ENCODE results near the gene AVEN.

Gene AVEN

DNA sequence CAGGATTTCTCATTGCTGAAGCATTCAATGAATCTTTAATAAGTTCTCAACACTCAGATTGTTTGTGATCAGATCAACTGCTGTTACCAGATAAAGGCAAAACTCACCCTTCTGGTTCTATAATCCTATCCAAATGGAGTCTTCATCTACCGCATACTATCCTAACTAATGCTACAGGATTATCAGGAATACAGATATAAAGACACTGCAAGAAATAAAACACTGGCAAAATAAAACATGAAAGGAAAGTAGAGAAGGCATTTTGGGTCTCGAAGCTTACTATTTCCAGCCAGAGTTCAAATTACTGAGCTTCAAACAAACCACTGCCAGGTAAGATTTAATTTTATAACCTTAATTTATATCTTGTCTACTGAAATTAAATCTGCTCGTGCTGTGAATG, 70.2 kb downstream of the AVEN start:
- TF ChIP-seq, protein P1, sequence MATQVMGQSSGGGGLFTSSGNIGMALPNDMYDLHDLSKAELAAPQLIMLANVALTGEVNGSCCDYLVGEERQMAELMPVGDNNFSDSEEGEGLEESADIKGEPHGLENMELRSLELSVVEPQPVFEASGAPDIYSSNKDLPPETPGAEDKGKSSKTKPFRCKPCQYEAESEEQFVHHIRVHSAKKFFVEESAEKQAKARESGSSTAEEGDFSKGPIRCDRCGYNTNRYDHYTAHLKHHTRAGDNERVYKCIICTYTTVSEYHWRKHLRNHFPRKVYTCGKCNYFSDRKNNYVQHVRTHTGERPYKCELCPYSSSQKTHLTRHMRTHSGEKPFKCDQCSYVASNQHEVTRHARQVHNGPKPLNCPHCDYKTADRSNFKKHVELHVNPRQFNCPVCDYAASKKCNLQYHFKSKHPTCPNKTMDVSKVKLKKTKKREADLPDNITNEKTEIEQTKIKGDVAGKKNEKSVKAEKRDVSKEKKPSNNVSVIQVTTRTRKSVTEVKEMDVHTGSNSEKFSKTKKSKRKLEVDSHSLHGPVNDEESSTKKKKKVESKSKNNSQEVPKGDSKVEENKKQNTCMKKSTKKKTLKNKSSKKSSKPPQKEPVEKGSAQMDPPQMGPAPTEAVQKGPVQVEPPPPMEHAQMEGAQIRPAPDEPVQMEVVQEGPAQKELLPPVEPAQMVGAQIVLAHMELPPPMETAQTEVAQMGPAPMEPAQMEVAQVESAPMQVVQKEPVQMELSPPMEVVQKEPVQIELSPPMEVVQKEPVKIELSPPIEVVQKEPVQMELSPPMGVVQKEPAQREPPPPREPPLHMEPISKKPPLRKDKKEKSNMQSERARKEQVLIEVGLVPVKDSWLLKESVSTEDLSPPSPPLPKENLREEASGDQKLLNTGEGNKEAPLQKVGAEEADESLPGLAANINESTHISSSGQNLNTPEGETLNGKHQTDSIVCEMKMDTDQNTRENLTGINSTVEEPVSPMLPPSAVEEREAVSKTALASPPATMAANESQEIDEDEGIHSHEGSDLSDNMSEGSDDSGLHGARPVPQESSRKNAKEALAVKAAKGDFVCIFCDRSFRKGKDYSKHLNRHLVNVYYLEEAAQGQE (IDR thresholded peaks at IDR 0.05; ENCODE audit: insufficient read depth in 1 of 2, low read depth in 2 of 2, low read length in 2 of 2), result no peak

DNA sequence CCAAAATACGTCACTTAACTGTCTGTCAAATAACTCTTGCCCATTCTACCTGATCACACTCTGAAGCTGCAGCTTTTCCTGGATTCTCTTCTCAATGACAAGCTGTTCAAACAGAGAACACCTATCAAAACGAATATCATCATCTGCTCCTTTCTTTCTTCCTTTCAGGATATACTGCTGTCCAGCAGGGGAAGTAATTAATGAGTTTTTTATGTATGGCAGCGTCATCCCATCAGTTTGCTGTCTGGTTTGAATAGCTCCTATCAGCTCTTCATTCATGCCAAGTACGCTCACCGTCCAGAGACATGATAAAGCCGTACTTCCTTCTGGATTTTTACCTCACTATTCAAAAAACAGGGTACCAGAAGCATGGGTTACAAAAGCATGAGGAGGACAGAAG, 70.8 kb downstream of the AVEN start, which contains the start of gene CHRM5:
CHRM5 (plus strand) TSS at position 274 of the 400 bp plus-strand sequence. CDS start 94,221 bp downstream, outside the sequence.
- no peak for TF ChIP-seq TAF1 (IDR thresholded peaks at IDR 0.05; ENCODE audit: borderline replicate concordance, insufficient read depth, low read length)
- TF ChIP-seq, protein P1 (IDR thresholded peaks at IDR 0.05; ENCODE audit: insufficient read depth in 1 of 2, low read depth in 2 of 2, low read length in 2 of 2), result peak in 1 of 2 experiments; percentile 68; a peak in 2 of 4 replicates

DNA sequence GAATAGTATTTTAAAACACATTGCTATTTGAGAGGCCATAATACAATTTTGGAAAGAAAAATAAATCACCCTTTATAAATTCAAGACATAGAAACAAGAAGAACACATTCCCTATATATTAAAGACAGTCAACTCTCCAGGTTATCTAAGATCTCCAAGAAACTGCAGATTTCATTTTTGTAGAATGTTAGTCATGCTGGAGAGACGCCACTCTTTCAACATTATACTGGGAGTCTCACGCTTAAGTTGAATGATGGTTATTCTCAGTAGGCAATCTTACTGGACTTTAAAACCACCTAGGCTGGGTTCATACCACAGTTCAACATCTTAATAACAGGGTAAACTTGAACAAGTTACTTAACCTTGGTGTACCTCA, 74.4 kb downstream of the AVEN start:
- TF ChIP-seq, protein P1 (IDR thresholded peaks at IDR 0.05; ENCODE audit: insufficient read depth in 1 of 2, low read depth in 2 of 2, low read length in 2 of 2), result no peak
- TF ChIP-seq POLR2AphosphoS5 (IDR thresholded peaks at IDR 0.05; ENCODE audit: low read depth, low read length), result no peak
- TF ChIP-seq SIN3A (IDR thresholded peaks at IDR 0.05; ENCODE audit: borderline replicate concordance, insufficient read depth, low read length), result no peak

DNA sequence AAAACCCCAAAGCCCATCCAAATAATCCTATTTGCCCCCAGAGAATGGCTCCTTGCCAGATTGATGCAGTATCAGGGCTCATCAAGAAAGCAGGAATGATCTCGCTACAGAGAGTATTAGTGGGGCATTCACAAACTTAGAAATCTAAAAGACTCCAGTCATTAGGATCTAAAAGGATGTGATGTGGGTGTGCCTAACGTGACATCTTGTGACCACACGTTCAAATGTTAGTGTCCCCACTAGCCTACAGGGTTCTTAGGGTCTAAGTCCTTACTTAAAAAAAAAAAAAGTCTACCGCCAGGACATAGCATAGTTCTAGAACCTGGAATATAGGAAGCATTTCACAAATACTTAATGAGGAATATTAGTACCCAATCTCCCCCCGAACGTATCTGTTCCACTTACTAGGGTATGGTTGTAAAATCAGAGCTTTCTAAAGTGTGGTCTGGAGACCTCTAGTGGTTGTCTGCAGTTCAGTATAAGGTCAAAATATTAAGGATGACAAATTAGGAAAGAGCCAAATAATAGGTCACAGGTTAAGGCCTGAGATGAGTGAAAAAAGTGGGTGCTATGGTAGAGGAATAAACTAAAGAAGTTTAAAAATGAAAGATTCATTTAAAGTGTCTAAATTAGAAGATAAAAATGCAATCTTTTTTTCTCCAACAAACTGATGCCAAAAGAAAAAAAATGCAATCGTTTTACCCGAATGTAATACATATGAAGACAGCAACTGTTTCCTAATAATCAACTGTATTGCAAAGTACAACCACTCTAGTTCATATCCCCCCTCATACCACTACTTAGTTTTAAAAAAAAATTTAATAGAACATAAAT, 75.0 kb downstream of the AVEN start:
- TF ChIP-seq FOXP2 (optimal IDR thresholded peaks at IDR 0.05; ENCODE audit: borderline replicate concordance, extremely low read depth, extremely low read length, insufficient read depth), result no peak
- TF ChIP-seq TAF1 (IDR thresholded peaks at IDR 0.05; ENCODE audit: borderline replicate concordance, insufficient read depth, low read length), result no peak
- no peak for TF ChIP-seq SIN3A (IDR thresholded peaks at IDR 0.05; ENCODE audit: borderline replicate concordance, insufficient read depth, low read length)
- TF ChIP-seq POLR2AphosphoS5 (IDR thresholded peaks at IDR 0.05; ENCODE audit: low read depth, low read length), result no peak
- TF ChIP-seq, protein P1 (IDR thresholded peaks at IDR 0.05; ENCODE audit: insufficient read depth in 1 of 2, low read depth in 2 of 2, low read length in 2 of 2), result no peak

DNA sequence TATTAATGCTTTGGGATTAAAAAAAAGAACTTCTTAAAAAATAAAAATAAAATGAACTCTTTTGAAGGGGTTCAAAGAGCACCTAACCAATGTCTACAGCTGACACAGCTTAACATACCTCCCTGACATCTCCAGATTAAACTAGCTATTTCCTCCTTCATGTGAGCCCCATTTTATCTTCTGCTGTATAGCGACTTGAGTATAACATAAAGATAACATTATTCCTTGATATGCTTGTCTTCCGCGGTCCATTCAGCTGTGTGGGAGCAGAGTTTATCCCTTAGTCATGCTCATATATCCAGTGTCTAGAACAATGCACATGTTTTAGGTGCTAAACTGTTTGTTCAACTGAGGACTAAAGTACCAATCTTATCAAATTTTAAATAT, 78.5 kb downstream of the AVEN start:
- TF ChIP-seq FOXP2 (optimal IDR thresholded peaks at IDR 0.05; ENCODE audit: borderline replicate concordance, extremely low read depth, extremely low read length, insufficient read depth), result no peak
- no peak for TF ChIP-seq POLR2AphosphoS5 (IDR thresholded peaks at IDR 0.05; ENCODE audit: low read depth, low read length)
- TF ChIP-seq TAF1 (IDR thresholded peaks at IDR 0.05; ENCODE audit: borderline replicate concordance, insufficient read depth, low read length), result no peak

All from PFSK-1 (cell line).